HFF-Myc (cell line): ENCODE data around the gene OR5A2.
"Not testable (repeated sequence)": the region's sequence is repeated elsewhere in the genome, so short reads cannot be mapped to it uniquely, and the experiment has no call there.

Experiments
- DNase-seq: peaks from one replicate; pipeline ENCODE4 v3.0.0-alpha.2; 2011; ENCODE audit warnings: low read depth; ENCODE audit errors: extremely low read depth
- H3K4me3 ChIP-seq: replicated peaks from 2 replicates; pipeline ENCODE4 v1.5.1; 2011; ENCODE audit warnings: low read depth, mild to moderate bottlenecking, control low read depth, low read length
- CTCF ChIP-seq: IDR thresholded peaks from 2 replicates; pipeline ENCODE4 v1.5.1; 2012; ENCODE audit warnings: mild to moderate bottlenecking, low read depth, low read length, control low read depth; ENCODE audit errors: missing control alignments

OR5A2 gene

GRCh38 chr11:59401262-59401552 is 25.0 kb downstream of the OR5A2 start:
- no peak overlapping the region for H3K4me3 ChIP-seq
- no peak for TF ChIP-seq CTCF
- no peak for DNase-seq

- H3K4me3 ChIP-seq: no peak overlapping the region
- no peak for TF ChIP-seq CTCF
- no peak for DNase-seq
These were observed 25.6 kb downstream of the OR5A2 start for GRCh38 chr11:59400461-59401261.

- H3K4me3 ChIP-seq: no peak overlapping the region
- no peak for TF ChIP-seq CTCF
- DNase-seq: no peak
These were observed 32.0 kb downstream of the OR5A2 start for GRCh38 chr11:59394186-59394585.

- TF ChIP-seq CTCF: no peak
- no peak for DNase-seq
- no peak overlapping the region for H3K4me3 ChIP-seq
These were observed 45.8 kb downstream of the OR5A2 start for GRCh38 chr11:59380263-59381059.

- H3K4me3 ChIP-seq, DNase-seq: not testable (repeated sequence)
These were observed 53.9 kb downstream of the OR5A2 start for GRCh38 chr11:59372324-59372723.

- no peak overlapping the region for H3K4me3 ChIP-seq
- DNase-seq: no peak
- no peak for TF ChIP-seq CTCF
These were observed 57.8 kb downstream of the OR5A2 start for GRCh38 chr11:59368238-59369022.
